Common myeloid progenitor, CD34-positive (primary cell): ENCODE measurements around the gene CCL21.
"Not testable (repeated sequence)": the region's sequence is repeated elsewhere in the genome, so short reads cannot be mapped to it uniquely, and the experiment has no call there.

Experiments used
- CTCF ChIA-PET: fragments of 350-600 bp; sonication (Branson Sonifier 250); formaldehyde crosslinking; loops from one replicate; lab custom pipeline; 2021; ENCODE audit warnings: antibody characterized with exemption; lab: Charles Lee
- POLR2A ChIA-PET: fragments of 350-600 bp; sonication (Branson Sonifier 250); formaldehyde crosslinking; loops from one replicate; lab custom pipeline; 2021; ENCODE audit warnings: antibody characterized with exemption; lab: Charles Lee
- DNase-seq, 3 donors: peaks; one replicate each; pipeline versions ENCODE4 v3.0.0 to v3.0.0-alpha.2; 2013
- H3K27ac ChIP-seq, 2 experiments: 1 replicate in 1 of 2; 2 replicates in 1 of 2; pipeline ENCODE4 v1.7.0; 2013; ENCODE audit warnings: inconsistent platforms in 2 of 2, low read length in 2 of 2, mild to moderate bottlenecking in 2 of 2, low read depth in 1 of 2, moderate library complexity in 1 of 2; ENCODE audit not compliant: severe bottlenecking in 2 of 2, insufficient read depth in 1 of 2, poor library complexity in 1 of 2
- H3K27me3 ChIP-seq, 5 experiments: replicated peaks in 2 of 5; 1 replicate in 3 of 5; 2 replicates in 2 of 5; pipeline versions ENCODE4 v1.6.1 to v1.7.0; 2013; ENCODE audit warnings: low read length in 4 of 5, mild to moderate bottlenecking in 2 of 5, moderate library complexity in 2 of 5, inconsistent platforms in 1 of 5; ENCODE audit not compliant: insufficient read depth in 5 of 5, control insufficient read depth in 4 of 5
- H3K36me3 ChIP-seq, 4 experiments: 1 replicate in 2 of 4; 2 replicates in 2 of 4; pipeline versions ENCODE4 v1.6.1 to v1.7.0; 2013; ENCODE audit warnings: low read length in 3 of 4, control low read depth in 1 of 4, mild to moderate bottlenecking in 1 of 4; ENCODE audit not compliant: control insufficient read depth in 4 of 4, insufficient read depth in 4 of 4
- H3K4me1 ChIP-seq, 4 experiments: 1 replicate in 3 of 4; 2 replicates in 1 of 4; pipeline versions ENCODE4 v1.6.1 to v1.7.1; 2013; ENCODE audit warnings: low read length in 3 of 4, mild to moderate bottlenecking in 3 of 4, control low read depth in 1 of 4, inconsistent platforms in 1 of 4, moderate library complexity in 1 of 4; ENCODE audit not compliant: control insufficient read depth in 4 of 4, insufficient read depth in 4 of 4; ENCODE audit errors: control extremely low read depth in 1 of 4
- H3K4me3 ChIP-seq, 7 experiments: 1 replicate in 4 of 7; 2 replicates in 3 of 7; pipeline versions ENCODE4 v1.5.1 to v1.7.0; 2013; ENCODE audit warnings: mild to moderate bottlenecking in 7 of 7, low read length in 6 of 7, moderate library complexity in 6 of 7, inconsistent platforms in 2 of 7, low read depth in 2 of 7, control low read depth in 1 of 7; ENCODE audit not compliant: insufficient read depth in 4 of 7, control insufficient read depth in 1 of 7; ENCODE audit errors: extremely low read depth in 1 of 7
- H3K9me3 ChIP-seq, 5 experiments: 1 replicate in 4 of 5; 2 replicates in 1 of 5; pipeline versions ENCODE4 v1.6.1 to v1.7.1; 2013; ENCODE audit warnings: low read length in 4 of 5, mild to moderate bottlenecking in 2 of 5, inconsistent platforms in 1 of 5, low read depth in 1 of 5, moderate library complexity in 1 of 5; ENCODE audit not compliant: control insufficient read depth in 4 of 5, insufficient read depth in 2 of 5; ENCODE audit errors: control extremely low read depth in 1 of 5
- WGBS: methylation state at CpG from one replicate; pipeline ENCODE4 v1.1.5; 2013; ENCODE audit not compliant: insufficient coverage; 5-methylcytosine and 5-hydroxymethylcytosine counted together

The CCL21 gene

GRCh38 chr9:34719769-34720025 is 9.8 kb upstream of the CCL21 start:
- H3K36me3 ChIP-seq, H3K27me3 ChIP-seq, DNase-seq, H3K27ac ChIP-seq, H3K4me3 ChIP-seq, H3K9me3 ChIP-seq, H3K4me1 ChIP-seq, POLR2A ChIA-PET: not testable (repeated sequence)
- CTCF ChIA-PET: interaction anchor here (0.9 kb wide), 1 partner anchor 17 kb away, joined by 3 read pairs; no protein-coding TSS in a partner anchor

DNA sequence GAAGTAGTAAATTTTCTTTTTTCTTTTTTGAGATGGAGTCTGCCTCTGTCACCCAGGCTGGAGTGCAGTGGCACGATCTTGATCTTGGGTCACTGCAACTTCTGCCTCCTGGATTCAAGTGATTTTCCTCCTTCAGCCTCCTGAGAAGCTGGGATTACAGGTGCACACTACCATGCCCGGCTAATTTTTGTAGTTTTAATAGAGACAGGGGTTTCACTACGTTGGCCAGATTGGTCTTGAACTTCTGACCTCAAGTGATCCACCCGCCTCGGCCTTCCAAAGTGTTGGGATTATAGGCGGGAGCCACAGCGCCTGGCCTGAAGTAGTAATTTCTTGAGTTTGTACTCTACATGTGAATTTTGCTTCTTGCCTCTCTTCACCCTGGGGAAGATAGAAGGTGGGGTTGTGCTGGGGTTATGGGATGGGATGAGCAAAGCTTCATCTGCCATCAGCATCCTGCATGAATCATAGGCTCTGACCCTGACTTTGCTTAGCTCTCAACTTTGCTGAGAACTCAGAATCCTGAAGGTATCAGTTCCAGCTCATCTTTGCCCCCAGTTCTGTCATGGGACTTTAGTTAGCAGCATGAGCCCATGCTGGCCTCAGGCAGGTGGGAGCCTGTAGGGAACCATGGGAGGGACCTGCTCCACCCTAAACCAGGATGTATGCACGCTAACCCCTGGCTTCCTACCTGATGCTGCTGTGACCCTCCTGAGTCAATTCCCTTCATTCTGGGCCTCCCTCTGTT is 9.3 kb upstream of the CCL21 start:
- no peaks in the 10 kb centered on the region for H3K4me1 ChIP-seq
- no peak overlapping the region for H3K27ac ChIP-seq
- H3K4me3 ChIP-seq: no peak overlapping the region
- H3K36me3 ChIP-seq: no peaks in the 10 kb centered on the region
- ChIA-PET POLR2A (no interaction called here), CTCF (interaction anchor here (5.4 kb wide), 1 partner anchor 15 kb away, joined by 28 read pairs; no protein-coding TSS in a partner anchor)
- no peak for DNase-seq
- no peaks in the 10 kb centered on the region for H3K9me3 ChIP-seq
- H3K27me3 ChIP-seq: peaks cover 0 to 5% (median under 1%) of the 10 kb centered on the region in 5 experiments
- 87% methylated on average over 7 of the region's 8 CpGs for WGBS

- POLR2A ChIA-PET: no interaction called here
- Histone ChIP-seq H3K27ac (no peak overlapping the region), H3K4me3 (no peak overlapping the region), H3K9me3 (no peaks in the 10 kb centered on the region), H3K27me3 (peaks cover 0 to 9% (median 5%) of the 10 kb centered on the region in 5 experiments), H3K4me1 (no peaks in the 10 kb centered on the region), H3K36me3 (no peaks in the 10 kb centered on the region)
- DNase-seq: no peak
- CTCF ChIA-PET: interaction anchor here (1.2 to 5.4 kb wide), 2 partner anchors 10 to 14 kb away, joined by 4 to 28 read pairs; no protein-coding TSS in a partner anchor
- 100% methylated on average over 3 of the region's 3 CpGs for WGBS
Observed at GRCh38 chr9:34717996-34718614, 8.2 kb upstream of the CCL21 start.

- Histone ChIP-seq H3K4me3 (no peak overlapping the region), H3K27me3 (peaks cover 0 to 9% (median 5%) of the 10 kb centered on the region in 5 experiments), H3K4me1 (no peaks in the 10 kb centered on the region), H3K27ac (no peak overlapping the region), H3K9me3 (no peaks in the 10 kb centered on the region), H3K36me3 (no peaks in the 10 kb centered on the region)
- ChIA-PET POLR2A (no interaction called here), CTCF (interaction anchor here (5.4 kb wide), 1 partner anchor 13 kb away, joined by 28 read pairs; no protein-coding TSS in a partner anchor)
- 88% methylated on average over 4 of the region's 4 CpGs for WGBS
- no peak for DNase-seq
Observed at GRCh38 chr9:34716711-34717110, 6.8 kb upstream of the CCL21 start.

DNA sequence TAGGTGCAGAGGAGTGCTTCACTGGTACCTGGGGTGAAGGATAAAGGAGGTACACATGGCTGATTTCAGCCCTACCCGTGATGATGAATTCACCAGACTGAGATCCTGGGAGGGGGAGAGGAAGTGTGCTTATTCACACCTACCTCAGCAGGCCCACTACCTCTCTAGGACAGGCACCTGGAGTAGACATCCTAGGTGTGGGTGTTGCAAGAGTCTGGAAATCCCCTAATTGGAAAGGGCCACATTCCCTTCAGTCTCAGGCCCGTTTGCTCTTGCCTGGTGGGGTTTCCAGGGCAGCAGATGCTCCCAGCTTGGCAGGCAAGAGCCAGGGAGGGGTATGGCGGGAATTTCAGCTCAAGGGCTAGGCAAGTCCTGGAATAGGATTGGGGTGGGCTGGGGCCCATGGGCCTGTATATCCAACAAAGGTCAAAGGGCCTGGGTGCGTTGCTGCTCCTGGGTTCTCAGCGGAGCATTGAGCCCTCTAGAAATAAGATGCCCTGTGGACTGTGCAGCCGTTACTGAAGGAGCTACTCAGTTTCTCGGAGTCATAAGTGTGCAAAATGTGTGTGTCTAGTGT is 5.8 kb upstream of the CCL21 start:
- no peaks in the 10 kb centered on the region for H3K4me1 ChIP-seq
- H3K36me3 ChIP-seq: no peaks in the 10 kb centered on the region
- POLR2A ChIA-PET: interaction anchor here (0.6 kb wide), 1 partner anchor 145 kb away, joined by 5 read pairs; no protein-coding TSS in a partner anchor
- no peak overlapping the region for H3K27ac ChIP-seq
- WGBS: 95% methylated on average over 6 of the region's 7 CpGs
- H3K27me3 ChIP-seq: peaks cover 0 to 9% (median 5%) of the 10 kb centered on the region in 5 experiments
- CTCF ChIA-PET: interaction anchor here (1.1 to 5.4 kb wide), 3 partner anchors 12 to 40 kb away, joined by 3 to 28 read pairs (median 4); no protein-coding TSS in a partner anchor
- DNase-seq: no peak
- H3K9me3 ChIP-seq: no peaks in the 10 kb centered on the region
- no peak overlapping the region for H3K4me3 ChIP-seq

GRCh38 chr9:34714007-34714406 is 4.1 kb upstream of the CCL21 start:
- Histone ChIP-seq H3K27me3 (peaks cover 0 to 6% (median 5%) of the 10 kb centered on the region in 5 experiments), H3K27ac (no peak overlapping the region), H3K9me3 (no peaks in the 10 kb centered on the region), H3K4me3 (no peak overlapping the region), H3K36me3 (no peaks in the 10 kb centered on the region), H3K4me1 (no peaks in the 10 kb centered on the region)
- CTCF ChIA-PET: interaction anchor here (5.4 kb wide), 1 partner anchor 10 kb away, joined by 28 read pairs; no protein-coding TSS in a partner anchor
- DNase-seq: no peak
- POLR2A ChIA-PET: no interaction called here

DNA sequence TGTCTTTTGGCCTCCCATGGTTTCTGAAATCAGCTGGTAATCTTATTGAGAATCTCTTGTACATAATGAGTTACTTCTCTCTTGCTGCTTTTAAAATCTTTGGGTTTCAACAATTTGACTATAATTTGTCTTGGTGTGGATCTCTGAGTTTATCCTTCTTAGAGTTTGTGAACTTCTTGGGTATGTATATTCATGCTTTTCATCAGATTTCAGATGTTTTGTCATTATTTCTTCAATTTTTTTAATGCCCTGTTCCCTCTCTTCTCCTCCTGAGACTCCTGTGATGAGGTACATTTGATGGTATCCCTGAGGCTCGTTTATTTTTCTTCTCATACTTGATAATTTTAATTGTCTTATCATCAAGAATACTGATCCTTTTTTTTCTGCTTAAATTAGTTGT is 2.2 kb upstream of the CCL21 start:
- CTCF ChIA-PET: no interaction called here
- Histone ChIP-seq H3K4me1 (no peaks in the 10 kb centered on the region), H3K27me3 (peaks cover 0 to 6% (median 5%) of the 10 kb centered on the region in 5 experiments), H3K4me3 (no peak overlapping the region), H3K9me3 (no peaks in the 10 kb centered on the region), H3K36me3 (no peaks in the 10 kb centered on the region), H3K27ac (no peak overlapping the region)
- WGBS: no CpG with 5 or more reads among the region's 1 CpG
- POLR2A ChIA-PET: no interaction called here
- no peak for DNase-seq
